ENCODE measurements around the gene STXBP6.

GRCh38 chr14:24990773-24991172, 59.2 kb downstream of the STXBP6 start:
- TF ChIP-seq CTCF (conservative IDR thresholded peaks at IDR 0.05) (no peak), EZH2 (IDR thresholded peaks at IDR 0.05; ENCODE audit: low read depth) (no peak)

Measured in PC-9 (cell line).